Stimulated activated CD8-positive, alpha-beta memory T cell treated with anti-CD3 and anti-CD28 coated beads, Interleukin-15, amount 100 ng/mL, for 4 hours (primary cell): Measurements from ENCODE around the gene CCDC85A.

Experiments
- DNase-seq, 2 donors: peaks; one replicate each; pipeline ENCODE4 v3.0.0-alpha.2; 2020; ENCODE audit warnings: low read depth in 2 of 2

CCDC85A gene

DNA sequence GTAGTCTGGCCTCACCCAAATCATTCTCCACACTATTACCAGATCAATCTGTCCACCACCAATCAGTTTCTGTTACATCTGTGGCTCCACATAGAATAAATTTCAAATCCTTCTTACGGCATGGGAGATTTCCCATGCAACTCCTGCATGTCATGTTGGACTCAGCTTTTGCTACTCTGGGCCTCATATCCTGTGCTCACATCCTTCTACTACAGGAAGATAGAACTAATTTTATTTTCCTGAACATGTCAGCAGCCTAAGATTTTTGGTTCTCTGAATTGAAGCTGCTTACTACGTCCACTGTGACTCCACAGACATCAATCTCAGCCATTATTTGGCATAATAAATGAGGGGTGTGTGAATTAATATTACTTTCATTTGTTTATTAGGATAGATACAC is 181.1 kb downstream of the CCDC85A start:
- DNase-seq: no peak

DNA sequence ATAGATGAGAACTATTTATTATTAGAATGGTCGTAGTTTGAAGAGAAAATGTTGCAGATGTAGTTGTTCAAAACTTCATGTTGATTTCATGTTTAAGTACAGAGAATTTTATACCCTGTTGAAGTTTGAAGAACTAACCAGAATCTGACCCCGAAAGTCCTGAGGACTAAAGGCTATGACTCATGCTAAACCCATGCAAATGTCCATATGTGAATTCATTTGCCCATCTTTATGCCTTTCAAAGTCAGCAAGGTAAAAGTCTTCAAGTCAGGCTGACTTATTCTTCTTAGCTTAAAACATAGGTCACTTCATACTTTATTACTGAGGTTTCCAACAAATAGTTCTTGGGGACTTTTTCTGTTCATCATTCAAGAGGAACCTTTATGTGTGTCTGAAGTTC is 185.5 kb downstream of the CCDC85A start:
- no peak for DNase-seq

DNA sequence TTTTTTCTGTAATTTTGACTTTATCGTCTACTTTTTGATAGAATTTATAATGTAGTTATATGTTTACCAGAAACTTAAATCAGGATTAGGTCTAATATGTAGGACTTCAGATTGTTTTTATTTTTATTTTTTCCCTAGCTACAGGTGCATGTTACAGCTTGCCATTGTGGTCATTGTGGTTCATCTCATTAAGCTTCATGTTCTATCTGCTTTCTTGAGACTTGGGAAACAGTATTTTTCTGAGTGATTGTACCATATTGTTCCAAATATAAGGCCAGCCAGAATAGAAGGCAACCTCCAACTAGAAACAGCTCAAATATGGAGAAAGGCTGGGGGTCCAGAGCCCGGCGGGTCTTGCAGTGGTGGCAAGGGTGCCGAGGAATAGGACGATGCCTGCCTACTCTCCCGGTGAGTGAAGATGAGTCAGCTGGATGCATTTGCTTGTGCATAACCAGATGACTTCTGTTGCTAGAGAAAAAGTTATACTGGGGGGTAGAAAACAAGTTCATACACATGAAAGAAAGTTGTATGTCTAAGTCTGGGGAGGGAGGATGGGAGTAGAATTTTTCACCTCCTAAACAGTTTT is 188.4 kb downstream of the CCDC85A start:
- DNase-seq: no peak

- no peak for DNase-seq
Measured at GRCh38 chr2:56375251-56375650, 191.5 kb downstream of the CCDC85A start.

DNA sequence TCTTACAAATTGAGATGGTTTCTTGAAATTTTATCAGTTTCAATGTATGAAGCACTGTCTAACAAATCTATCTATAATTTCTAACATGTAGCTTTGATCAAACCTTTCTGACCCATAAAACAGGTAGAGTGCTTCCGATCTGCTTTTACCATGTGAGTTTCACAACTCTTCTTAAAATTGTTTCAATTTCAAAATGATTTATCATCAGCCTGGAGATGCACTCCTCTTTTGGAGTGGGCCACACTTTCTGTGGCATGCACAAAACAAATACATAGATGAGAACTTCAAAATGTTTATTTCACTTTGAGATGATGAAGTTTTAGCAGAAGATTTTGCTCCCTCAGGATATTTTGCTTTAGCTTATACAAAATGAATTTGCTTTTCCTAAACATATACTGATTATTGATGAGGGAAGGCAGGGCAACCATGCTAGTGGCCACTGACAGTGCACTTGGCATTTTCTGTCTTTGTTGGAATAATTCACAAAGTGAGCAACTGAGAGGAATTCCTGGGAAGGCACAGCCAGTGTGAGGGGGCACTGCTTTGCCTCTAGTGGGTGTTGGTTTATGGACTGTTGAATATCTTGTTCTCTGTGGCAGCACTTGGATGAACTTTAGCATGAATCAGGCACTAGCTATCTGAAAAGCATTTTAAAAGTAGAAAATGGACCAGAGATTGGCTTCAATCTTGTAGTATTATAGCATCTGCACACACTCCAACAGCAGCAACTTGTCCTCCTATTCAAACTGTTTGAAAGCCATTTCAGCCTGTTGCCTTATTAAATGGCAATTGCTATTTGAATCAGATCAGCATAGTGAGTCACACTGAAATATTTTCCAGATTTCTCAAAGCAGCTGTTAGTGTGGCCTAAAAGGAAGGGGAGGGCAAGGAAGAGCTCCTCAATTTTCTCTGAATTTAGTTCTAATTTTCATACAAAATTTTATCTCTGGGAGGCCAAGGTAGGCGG is 193.2 kb downstream of the CCDC85A start:
- no peak for DNase-seq

- no peak for DNase-seq
Measured at GRCh38 chr2:56379066-56379465, 195.3 kb downstream of the CCDC85A start.

DNA sequence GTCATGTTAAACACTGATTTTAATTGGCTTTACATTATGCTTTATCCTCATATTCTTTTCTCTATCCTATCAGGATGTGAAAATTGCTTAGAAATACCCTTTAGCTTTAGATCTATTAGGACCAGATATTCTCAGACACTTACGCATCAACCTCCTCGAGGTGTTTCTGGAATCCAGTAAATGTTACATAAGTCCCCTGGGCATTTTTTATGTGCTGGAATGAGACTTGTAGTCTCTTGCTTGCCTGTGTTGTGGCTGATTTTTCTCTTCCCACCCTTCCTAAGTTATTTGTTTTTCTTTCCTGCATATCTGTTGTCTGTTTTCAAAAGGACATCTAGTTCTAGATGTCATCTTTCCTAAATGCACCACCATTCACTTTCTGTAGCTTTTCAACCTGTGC is 197.1 kb downstream of the CCDC85A start:
- no peak for DNase-seq

DNA sequence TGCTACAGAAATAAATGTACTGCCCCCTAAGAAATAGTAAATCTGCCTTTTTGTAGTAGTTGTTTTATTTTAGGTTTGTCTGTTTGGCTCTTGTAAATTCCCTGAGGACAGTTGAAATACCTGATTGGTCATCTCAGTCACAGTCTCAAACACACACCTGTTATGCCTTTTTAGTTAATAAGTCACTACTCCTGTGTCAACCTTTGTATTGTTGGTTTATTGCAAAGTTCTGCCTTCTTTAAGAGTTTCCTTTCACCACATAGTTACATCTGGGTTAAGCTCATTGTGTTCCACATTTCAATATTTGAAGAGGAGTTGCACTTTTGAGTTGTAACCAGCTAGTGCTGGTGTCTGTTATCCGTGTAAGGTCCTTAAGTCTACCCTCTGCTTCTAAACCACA is 198.7 kb downstream of the CCDC85A start:
- DNase-seq: no peak

GRCh38 chr2:56386657-56387056 is 202.9 kb downstream of the CCDC85A start:
- DNase-seq: no peak

DNA sequence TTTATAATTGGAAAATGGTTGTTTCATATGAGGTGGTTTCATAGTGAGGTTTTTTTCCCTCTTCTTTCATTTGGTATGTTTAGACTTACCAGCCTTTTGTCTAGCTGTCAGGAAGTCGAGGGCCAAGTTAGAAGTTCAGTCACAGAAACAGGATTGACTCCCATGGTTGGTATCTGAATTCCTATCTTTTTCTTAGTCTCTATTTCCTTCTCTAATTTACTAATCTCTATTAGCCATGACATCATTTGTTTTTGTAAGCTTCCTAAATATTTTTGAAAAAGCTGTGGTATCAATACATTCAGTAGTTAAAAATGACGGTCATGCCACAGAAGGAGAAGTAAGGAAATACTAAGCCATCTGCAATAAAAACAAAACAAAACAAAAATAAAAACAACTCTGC is 206.9 kb downstream of the CCDC85A start:
- DNase-seq: no peak

- no peak for DNase-seq
Measured at GRCh38 chr2:56410140-56410539, 226.3 kb downstream of the CCDC85A start.

DNA sequence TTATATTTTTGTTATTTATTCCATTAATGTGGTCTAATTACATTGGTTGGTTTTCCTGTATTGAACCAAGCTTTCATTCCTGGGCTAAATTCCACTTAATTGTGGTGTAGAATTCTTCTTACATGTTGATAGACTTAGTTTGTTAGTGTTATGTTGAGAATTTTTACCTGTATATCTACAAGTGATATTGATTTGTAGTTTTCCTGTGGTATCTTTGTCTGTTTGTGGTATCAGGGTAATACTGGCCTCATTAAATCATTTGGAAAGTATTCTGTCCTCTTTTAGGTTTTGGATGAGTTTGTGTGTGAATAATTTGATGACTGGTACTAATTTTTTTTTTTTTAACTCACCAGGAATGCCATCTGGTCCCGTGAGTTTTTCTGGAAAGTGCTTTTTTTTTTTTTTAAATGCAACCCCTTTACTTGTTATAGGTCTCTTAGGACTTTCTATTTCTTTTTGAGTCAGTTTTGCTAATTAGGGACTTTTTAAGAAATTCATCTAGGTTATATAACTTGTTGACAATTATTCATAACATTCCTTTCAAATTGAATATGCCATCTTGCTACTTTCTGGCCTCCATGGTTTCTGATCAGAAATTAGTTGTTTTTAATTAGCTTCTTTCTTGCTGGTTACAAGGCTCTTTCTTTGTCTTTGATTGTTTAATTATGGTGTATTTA is 232.8 kb downstream of the CCDC85A start:
- DNase-seq: no peak
